HG03354 (cell line): Measurements from ENCODE around the gene DCAF16.
A peak's percentile ranks its signal among the peaks of the same experiment; 100 is the strongest.
"Not testable (repeated sequence)": the region's sequence is repeated elsewhere in the genome, so short reads cannot be mapped to it uniquely, and the experiment has no call there.

Experiments used
- ATAC-seq: cut with Tn5 transposase; IDR thresholded peaks from one replicate; pipeline ENCODE4 v1.9.1; 2021; ENCODE audit warnings: mild to moderate bottlenecking; ENCODE audit not compliant: unreplicated experiment, poor library complexity, severe bottlenecking

The DCAF16 gene

DNA sequence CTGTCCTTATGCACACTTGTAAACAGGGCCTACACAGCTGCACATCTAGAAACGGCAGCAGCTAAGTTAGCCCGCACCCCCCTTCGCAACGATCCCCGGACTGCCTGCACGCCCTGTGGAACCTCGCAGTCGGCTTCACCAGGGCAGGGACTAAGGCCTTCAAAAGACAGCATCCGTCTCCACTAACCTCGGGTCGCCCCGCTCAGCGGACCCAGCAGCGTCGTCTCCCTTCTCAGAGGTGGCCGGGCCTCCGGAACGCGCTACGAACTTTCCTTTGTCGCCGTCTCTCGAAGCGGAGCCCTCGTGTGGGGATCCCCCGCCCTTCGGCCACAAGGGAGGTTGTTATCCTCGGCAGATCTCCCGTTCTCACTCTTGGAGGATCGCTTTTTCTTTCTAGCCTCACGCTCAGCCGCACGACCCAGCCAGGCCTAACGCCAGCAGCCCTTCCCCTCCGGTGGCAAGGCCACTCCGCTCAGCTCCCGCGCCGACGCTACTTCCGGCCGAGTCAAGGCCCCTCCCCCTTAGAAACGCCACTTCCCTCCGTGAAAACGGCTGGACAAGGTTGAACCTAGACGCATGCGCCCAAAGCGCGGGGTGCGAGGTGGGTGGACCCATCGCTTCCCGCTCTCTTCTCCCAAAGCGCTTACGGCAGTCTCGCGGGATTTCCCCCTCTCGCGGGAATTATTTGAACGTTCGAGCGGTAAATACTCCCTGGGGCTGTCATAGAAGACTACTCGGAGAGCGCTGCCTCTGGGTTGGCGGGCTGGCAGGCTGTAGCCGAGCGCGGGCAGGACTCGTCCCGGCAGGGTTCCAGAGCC lies at the start of gene DCAF16, which contains the start of gene NCAPG:
DCAF16 (minus strand) TSS at position 498 of the 818 bp plus-strand sequence. CDS start 6,616 bp downstream, outside the sequence.
NCAPG (plus strand) TSS at position 720 of the 818 bp plus-strand sequence. CDS start 99 bp downstream, outside the sequence.
- peak; percentile 92 for ATAC-seq

DNA sequence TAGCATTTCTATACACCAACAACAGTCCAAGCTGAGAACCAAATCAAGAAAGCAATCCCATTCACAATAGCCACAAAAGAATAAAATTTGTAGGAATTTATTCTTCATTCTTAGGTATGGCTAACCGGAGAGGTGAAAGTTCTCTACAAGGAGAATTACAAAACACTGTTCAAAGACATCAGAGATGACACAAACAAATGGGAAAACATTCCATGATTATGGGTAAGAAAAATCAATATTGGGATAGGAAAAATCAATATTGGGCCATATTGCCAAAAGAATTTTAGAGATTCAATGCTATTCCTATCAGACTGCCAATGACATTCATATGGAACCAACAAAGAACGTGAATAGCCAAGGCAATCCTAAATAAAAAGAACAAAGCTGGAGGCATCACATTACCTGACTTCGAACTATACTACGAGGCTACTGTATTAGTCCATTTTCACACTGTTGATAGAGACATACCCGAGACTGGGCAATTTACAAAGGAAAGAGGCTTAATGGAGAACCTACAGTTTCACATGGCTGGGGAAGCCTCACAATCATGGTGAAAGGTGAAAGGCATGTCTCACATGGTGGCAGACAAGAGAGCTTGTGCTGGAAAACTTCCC lies 49.3 kb upstream of the DCAF16 start:
- no peak for ATAC-seq

DNA sequence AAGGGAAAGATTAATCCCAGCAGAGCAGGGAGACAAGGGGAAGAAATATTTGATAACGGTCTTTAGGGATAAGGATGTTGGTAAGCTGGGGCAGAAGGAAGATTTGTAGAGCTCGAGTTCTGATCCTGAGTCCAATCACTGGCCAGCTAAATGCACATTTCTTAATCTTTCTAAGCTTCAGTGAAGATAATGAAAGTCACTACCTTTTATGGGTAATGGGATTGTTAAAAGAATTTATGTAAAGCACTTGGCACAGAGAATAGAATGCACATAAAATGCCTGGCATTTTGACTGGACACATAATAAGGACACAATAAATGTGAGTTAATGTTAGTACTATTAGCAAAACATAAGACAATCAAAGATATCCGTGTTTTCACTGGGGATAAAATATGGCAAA lies 43.5 kb upstream of the DCAF16 start:
- no peak for ATAC-seq

DNA sequence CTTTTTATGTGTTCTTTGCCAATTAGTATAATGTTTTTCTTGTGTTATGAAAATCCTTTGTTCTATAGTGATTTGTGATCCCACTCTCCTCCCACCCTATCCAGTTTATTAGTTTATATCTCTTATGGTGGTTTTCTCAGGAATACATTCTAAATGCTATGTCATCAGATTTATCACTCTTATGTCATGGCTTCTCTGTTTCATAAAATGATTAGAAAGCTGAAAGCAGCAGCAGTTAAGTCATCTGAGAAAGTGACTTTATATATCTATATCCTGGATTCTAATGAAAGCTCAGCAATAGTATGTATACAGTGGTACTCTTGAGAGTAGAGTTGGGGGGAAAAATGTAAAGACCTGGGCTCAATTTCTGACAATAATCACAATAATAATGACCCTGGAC lies 41.4 kb upstream of the DCAF16 start:
- ATAC-seq: no peak

DNA sequence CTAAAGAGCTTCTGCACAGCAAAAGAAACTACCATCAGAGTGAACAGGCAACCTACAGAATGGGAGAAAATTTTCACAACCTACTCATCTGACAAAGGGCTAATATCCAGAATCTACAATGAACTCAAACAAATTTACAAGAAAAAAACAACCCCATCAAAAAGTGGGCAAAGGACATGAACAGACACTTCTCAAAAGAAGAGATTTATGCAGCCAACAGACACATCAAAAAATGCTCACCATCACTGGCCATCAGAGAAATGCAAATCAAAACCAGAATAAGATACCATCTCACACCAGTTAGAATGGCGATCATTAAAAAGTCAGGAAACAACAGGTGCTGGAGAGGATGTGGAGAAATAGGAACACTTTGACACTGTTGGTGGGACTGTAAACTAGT lies 39.7 kb upstream of the DCAF16 start:
- not testable (repeated sequence) for ATAC-seq

DNA sequence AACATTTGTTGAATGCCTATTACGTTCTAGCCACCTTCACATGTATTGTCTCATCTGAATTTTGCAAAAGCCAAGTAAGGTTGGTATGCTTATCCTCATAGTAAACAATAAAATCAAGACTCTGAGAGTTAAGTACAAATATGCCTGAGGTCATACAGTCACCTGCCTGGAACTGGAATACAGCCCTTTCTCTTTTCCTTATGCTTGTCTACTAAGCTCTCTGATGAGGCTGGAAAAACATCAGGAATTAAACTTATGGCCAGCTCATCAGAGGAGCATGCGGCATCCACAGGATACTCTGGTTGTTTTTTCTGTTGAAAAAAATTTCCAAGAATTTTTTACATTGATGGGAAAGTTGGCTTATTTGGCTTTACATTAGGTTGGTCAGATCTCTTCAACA lies 35.7 kb upstream of the DCAF16 start:
- ATAC-seq: no peak

DNA sequence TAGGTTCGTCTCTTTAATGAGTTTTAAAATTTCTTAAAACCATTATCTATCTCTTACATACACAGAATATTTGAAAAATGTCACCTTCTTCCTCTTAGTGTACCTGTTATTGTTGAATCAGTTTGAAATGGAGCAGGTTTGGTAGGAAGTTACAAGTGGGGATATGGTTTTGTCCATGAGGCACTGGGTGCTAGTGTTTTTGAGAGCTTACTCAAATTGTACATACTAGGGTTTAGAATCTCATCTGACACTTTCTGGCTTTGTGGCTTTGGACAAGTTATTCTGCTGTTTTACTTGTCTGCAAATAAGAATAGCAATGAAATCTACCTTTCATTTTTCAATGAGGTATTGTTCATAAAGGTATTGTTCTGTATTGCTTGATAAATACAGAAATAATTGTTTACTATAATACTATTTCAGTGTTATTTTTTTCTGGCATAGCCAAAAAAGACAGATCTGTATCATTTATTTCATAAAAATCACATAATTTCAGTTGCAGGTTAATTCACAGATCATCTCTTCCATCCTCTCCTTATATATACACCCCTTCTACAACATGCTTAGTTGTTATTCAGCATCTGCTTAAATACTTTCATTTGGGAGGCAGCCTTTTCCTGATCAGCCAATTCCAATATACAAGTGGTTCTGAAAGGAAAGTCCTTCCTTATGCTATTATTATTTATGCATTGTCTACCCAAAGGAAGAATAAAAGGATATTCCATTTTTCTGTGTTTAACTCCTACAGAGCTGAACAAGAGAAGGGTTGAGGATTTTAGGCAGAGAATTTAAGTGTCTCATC lies 13.5 kb upstream of the DCAF16 start:
- no peak for ATAC-seq

DNA sequence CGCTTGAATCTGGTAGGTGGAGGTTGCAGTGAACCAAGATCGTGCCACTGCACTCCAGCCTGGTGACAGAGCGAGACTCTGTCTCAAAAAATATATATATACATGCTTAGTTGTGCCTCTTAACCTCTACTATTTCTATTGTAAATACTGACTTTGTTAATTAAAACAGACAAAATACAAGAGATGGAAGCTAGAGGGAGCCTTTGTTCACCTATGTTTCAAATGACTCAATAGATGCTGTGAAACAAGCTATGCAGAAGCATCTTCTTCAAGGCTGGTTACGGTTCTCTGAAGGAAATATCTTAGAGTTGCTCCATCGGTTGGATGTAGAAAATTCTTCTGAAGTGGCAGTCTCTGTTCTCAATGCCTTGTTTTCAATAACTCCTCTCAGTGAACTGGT lies 6.5 kb upstream of the DCAF16 start:
- peak; percentile 89 for ATAC-seq

DNA sequence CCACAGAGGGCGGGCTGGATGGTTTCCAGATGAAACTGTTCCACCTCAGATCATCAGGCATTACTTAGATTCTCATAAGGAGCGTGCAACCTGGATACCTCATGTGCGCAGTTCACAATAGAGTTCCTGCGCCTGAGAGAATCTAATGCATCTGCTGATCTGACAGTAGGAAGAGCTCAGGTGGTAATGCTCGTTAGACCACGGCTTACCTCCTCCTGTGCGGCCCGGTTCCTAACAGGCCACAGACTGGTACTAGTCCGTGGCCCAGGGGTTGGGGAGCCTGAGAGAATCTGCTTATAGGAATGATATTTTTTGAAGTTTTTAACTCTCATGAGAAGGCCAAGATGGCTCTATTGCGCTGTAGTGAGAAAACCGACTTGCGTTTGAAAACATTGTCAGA lies 5.6 kb upstream of the DCAF16 start:
- no peak for ATAC-seq

DNA sequence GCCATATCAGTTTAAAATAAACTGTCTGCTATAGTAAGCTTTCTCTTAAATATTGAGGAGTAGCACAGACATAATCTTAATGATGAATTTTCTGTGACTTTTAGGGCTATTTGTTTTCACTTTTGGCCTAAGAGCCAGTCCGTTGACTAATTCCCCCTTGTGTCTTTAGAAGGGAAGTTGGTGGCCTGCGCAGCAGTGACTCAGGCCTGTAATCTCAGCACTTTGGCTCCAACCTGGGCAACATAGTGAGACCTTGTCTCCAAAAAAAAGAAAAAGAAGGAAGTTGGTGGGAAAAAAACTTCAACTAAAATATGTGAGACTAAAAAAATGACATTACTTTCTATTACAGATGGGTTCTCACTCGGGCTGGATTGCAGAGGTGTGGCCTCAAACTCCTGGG lies 3.6 kb upstream of the DCAF16 start:
- ATAC-seq: no peak

DNA sequence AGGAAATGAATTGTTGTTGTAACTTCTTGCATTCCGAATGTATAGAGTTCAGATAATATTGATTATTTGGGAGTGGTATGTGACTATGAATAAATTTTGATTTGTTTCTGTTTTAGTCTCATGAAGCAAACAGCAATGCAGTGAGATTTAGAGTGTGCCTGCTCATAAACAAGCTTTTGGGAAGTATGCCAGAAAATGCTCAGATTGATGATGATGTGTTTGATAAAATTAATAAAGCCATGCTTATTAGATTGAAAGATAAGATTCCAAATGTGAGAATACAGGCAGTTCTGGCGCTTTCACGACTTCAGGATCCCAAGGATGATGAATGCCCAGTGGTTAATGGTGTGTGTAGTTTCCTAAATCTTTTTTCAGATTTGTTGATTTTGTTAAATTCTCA lies 2.2 kb upstream of the DCAF16 start:
- no peak for ATAC-seq

DNA sequence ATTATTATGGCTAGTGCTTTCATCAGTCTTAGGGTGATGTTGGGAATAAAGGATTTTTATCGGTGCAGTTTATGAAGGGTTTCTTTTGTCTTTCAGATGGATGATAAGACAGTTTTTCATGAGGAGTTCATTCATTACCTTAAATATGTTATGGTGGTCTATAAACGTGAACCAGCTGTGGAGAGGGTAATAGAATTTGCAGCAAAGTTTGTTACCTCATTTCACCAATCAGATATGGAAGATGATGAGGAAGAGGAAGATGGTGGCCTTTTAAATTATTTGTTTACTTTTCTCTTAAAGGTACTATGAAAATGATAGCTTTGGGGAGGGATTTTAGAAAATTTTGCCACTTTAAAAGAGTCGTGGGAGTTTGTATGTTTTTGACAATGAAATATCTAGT lies 1.6 kb upstream of the DCAF16 start:
- no peak for ATAC-seq

DNA sequence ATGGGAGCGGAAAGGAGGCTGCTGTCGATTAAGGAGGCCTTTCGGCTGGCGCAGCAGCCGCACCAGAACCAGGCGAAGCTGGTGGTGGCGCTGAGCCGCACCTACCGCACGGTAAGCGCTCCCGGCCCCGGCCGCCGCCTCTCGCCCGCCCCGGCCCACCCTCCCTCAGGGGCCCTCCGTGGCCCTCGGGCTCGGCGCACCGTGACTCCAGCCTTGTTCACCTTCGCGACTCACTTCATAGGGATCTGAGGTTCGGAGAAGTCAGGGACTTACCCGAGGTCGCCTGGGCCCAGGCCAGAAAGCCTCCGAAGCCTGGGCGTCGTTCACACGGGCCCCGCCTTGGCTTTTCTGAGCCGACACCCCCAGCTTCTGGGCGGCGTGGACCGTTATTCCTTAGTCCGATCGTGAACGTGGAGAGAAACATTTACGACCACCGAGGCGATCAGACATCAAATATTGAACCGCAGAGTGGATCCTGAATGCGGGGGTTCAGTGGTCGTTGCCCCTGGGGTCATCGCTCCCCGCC lies 584 bp upstream of the DCAF16 start:
- peak; percentile 36 for ATAC-seq

DNA sequence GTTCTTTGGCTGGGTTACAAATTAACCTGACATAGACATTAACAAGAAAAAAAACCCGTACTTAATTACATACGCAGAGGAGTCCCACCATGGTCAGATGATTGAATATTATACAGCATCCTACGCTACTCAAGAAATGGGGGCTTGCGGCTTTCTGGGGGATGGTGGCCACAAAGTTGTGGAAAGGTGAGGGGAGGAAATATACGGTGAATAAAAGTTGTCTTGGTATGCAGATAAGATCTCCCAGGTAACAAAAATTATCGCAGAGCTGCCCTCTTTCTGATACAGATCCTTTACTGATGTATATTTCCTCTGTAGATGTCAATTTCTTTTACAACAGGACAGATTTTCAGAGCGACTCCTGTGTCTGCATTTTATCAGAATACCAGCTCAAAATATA lies 890 bp downstream of the DCAF16 start:
- no peak for ATAC-seq

DNA sequence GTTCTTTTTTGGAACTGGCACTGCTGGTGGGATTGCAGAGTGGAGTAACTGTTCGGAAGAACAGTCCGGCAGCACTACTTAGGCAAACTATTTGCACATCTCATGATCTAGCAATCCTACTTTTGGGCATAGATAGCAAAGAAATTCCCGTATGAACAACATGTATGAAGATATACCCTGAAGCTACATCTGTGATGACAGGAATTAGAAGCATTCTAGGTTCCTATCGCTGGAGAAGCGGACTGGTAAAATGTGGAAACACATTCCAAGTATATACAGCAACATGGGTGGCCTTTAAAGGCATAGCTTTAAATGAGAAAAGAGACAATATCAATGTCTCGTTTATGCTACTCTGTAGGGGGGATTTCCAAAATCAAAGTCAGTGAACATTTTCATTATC lies 3.1 kb downstream of the DCAF16 start:
- no peak for ATAC-seq

DNA sequence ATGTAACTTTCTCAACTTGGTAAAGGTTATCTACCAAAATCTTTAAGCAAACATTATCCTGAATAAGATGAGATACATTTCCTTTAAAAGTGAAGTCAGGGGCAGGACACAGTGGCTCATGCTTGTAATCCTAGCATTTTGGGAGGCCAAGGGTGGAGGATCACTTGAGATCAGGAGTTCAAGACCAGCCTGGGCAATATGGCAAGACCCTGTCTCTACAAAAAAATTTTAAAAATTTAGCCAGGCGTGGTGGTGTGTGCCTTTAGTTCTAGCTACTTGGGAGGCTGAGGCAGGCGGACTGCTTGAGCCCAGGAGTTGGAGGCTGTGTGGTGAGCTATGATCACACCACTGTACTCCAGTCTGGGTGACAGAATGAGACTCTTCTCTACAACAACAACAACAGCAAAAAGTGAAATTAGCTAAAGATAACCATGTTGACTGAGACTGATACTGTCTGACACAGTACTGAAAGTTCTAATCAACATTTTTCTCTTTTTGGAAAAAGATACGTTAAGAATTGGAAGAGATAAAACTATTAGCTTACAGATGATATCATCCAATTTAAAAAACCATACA lies 4.9 kb downstream of the DCAF16 start:
- no peak for ATAC-seq

DNA sequence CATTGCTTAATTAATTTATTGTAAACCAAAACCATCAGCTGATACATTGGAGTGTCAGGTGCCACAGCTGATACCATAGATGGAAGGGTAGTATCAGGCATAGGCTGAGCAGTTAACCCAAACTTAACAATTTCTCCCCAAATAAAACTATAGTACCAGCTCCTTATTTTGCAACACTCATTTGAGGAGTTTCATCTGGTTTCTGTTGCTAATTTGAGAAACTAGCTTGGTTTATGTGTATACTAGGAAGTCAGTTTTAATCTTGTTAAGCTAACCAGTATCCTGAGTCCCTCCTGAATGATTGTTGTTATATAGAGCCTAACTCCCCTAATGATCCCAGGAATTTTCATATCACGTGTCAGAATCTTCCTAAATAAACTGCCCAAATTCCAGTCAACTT lies 12.7 kb downstream of the DCAF16 start:
- ATAC-seq: no peak

DNA sequence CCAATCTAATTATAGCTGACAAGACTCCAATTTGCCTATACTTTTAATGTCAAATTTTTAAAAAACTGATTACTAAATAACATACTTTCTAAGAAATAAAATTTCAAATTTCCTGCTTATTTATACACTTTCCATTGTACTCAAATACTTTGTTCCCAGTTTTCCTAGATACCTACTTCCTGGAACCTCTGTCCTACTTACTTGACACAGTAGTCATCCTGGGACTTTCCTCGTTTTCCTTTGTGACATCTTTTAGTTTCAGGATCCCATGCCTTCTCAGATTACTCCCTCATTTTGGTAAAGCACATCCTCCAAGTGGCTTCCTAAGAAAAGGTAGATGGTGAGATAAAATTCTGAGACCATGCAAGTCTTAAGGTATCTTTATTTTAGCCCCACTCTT lies 15.8 kb downstream of the DCAF16 start:
- ATAC-seq: no peak

DNA sequence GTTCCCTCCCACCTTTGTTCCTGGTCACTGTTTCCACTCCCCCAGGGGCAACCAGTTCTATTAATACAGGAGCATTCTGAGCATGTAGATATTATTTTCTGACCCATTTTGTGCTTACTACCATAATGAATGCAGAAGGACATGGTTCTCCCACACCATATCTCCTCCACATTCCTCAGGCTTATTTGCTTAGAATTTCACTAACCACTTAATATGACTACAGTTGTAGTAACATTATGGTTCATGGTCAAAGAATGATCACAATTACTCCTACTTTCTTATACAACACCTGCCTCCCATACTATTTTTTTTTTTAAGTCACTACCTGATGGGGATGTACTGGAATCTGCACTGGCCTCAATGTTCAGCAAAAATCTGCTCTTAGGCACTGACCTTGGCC lies 21.6 kb downstream of the DCAF16 start:
- ATAC-seq: no peak

DNA sequence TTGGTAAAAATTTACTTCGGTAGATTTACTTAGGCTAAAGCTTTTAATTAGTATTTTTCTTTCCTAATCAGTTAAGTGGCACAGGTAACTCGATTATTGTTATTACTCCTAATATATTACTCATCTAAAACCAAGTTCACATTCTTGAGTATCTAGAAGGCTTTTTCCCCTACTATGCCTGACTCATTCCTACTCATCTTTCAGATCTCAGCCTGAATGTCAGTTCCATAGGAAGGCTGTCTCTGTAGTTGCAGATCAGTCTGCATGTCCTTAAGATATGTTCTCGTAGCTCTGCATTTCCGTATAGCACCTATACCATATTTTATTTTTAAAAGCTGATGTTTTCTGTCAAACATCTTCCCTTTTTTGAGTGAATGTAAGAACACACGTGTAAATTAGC lies 23.2 kb downstream of the DCAF16 start:
- no peak for ATAC-seq
